ENCODE results near the gene NGEF.

DNA sequence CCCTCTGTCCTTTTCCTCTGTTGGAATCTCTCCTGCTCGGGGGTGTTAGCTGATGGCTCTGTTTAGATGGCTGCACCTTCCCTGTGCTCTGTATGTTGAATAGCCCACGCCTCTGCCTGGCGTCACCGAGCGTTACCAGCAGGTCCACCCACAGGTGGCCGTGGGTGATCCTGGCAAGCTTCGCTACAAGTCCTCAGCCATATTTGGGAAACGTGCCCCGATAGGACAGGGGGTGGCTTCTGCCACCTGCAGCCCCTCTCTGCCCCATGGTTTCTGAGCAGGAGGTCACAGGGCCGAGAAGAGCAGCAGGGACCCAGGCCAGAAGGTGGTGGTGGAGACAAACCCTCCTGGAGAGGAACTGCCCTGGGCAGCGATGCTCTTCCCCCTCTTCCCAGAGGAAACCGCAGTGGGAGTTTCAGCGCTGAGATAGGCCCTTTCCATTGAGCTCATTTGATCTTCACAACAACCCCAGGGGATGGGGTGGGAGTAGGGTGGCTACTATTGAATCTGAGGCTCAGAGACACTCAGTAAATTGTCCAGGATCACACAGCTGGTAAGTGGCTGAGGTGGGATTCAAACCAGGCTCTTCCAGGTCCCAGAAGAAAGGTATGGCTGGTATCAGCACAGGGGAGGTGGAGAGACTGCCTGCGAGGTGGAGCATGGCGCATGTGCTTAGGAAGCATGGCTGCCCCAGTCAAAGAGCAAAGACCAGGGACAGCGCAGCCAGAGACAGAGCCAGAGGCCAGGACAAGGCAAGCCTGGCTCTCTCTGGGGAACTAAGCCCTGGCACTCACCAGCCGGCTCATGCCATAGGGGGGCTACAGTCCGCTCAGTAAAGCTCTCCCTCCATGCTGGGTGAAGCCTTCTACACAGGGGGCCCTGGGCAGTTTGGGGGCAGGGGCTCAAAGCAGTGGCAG lies 15.0 kb downstream of the NGEF start:
- TF ChIP-seq, protein P1, sequence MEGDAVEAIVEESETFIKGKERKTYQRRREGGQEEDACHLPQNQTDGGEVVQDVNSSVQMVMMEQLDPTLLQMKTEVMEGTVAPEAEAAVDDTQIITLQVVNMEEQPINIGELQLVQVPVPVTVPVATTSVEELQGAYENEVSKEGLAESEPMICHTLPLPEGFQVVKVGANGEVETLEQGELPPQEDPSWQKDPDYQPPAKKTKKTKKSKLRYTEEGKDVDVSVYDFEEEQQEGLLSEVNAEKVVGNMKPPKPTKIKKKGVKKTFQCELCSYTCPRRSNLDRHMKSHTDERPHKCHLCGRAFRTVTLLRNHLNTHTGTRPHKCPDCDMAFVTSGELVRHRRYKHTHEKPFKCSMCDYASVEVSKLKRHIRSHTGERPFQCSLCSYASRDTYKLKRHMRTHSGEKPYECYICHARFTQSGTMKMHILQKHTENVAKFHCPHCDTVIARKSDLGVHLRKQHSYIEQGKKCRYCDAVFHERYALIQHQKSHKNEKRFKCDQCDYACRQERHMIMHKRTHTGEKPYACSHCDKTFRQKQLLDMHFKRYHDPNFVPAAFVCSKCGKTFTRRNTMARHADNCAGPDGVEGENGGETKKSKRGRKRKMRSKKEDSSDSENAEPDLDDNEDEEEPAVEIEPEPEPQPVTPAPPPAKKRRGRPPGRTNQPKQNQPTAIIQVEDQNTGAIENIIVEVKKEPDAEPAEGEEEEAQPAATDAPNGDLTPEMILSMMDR (IDR thresholded peaks at IDR 0.05) = no peak
- TF ChIP-seq POLR2A (IDR thresholded peaks at IDR 0.05) (no peak), EP300 (IDR thresholded peaks at IDR 0.05) (no peak)
